Right lobe of liver (tissue), 4 donors: ENCODE results near the gene FAM168A.

Experiments used
- POLR2A ChIP-seq: fragments of 450-650 bp; IDR thresholded peaks from one replicate; pipeline ENCODE4 v1.6.1; 2017; ENCODE audit warnings: antibody characterized with exemption, mild to moderate bottlenecking
- TF ChIP-seq, protein P1 (sequence below), 4 donors: fragments of 200-600 bp in 3 of 4; fragments of 450-650 bp in 1 of 4; IDR thresholded peaks; one replicate each; pipeline versions ENCODE4 v1.5.1 to v1.8.0; 2016 to 2022; ENCODE audit warnings: antibody characterized with exemption in 4 of 4, mild to moderate bottlenecking in 2 of 4
- donor health status: DM: no; HTN: no; CAD: no.
- donor health status: DM: no; HTN: no; CAD: no.
- donor health status: DM: no; HTN: yes; CAD: no.

DNA sequence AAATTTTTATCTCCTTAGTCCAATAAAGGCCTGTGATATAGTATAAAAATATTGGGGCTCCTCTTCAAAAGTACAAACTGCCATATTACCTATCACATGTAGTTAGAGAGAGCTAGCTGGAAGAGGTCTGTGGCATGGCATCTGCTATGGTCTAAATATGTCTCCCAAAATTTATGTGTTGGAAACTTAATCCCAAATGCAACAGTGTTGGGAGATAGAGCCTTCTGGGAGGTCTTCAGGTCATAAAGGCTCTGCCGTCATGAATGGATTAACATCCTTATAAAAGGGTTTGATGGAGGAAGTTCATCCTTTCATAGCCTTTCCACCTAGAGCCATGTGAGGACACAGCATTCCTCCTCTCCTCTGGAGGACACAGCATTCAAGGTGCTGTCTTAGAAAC lies 116.3 kb downstream of the FAM168A start:
- TF ChIP-seq, protein P1, sequence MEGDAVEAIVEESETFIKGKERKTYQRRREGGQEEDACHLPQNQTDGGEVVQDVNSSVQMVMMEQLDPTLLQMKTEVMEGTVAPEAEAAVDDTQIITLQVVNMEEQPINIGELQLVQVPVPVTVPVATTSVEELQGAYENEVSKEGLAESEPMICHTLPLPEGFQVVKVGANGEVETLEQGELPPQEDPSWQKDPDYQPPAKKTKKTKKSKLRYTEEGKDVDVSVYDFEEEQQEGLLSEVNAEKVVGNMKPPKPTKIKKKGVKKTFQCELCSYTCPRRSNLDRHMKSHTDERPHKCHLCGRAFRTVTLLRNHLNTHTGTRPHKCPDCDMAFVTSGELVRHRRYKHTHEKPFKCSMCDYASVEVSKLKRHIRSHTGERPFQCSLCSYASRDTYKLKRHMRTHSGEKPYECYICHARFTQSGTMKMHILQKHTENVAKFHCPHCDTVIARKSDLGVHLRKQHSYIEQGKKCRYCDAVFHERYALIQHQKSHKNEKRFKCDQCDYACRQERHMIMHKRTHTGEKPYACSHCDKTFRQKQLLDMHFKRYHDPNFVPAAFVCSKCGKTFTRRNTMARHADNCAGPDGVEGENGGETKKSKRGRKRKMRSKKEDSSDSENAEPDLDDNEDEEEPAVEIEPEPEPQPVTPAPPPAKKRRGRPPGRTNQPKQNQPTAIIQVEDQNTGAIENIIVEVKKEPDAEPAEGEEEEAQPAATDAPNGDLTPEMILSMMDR (IDR thresholded peaks at IDR 0.05): no peak
- TF ChIP-seq POLR2A: no peak
